ENCODE data around the gene SNX18. TPM values are rescaled to one million over a fixed set of nuclear protein-coding genes. Genes with fewer than 3 reads are reported as not detected.

The SNX18 gene
- total and polyA plus RNA-seq, 7 donors, result 3.9 to 13.0 (median 9.1) TPM

- Histone ChIP-seq H3K4me1 (peaks cover 13% of the 10 kb centered on the region), H3K9me3 (no peaks in the 10 kb centered on the region), H3K27ac (no peak overlapping the region), H3K36me3 (ENCODE audit: insufficient read depth in 1 of 2, low read depth in 1 of 2) (no peaks in the 10 kb centered on the region), H3K4me3 (no peak overlapping the region), H3K27me3 (ENCODE audit: insufficient read depth in 3 of 3, low read length in 2 of 3) (no peaks in the 10 kb centered on the region)
- no peak for TF ChIP-seq CTCF (IDR thresholded peaks at IDR 0.05)
- DNase-seq, result no peak
- 63 to 67% (median 65%) methylated on average over 3 of the region's 3 CpGs for whole genome bisulfite sequencing, 3 donors
- intact Hi-C loops (cut with DNase I), result no loop called here
- no peak for ATAC-seq
Measured at GRCh38 chr5:54471398-54471797, 46.2 kb upstream of the SNX18 start.

GRCh38 chr5:54476682-54477081 is 40.9 kb upstream of the SNX18 start:
- 69 to 80% (median 72%) methylated on average over 2 of the region's 2 CpGs for WGBS, 3 donors
- Histone ChIP-seq H3K36me3 (ENCODE audit: insufficient read depth in 1 of 2, low read depth in 1 of 2) (no peaks in the 10 kb centered on the region), H3K4me1 (no peaks in the 10 kb centered on the region), H3K27me3 (ENCODE audit: insufficient read depth in 3 of 3, low read length in 2 of 3) (no peaks in the 10 kb centered on the region), H3K9me3 (no peaks in the 10 kb centered on the region), H3K27ac (no peak overlapping the region), H3K4me3 (no peak overlapping the region)
- intact Hi-C loops (cut with DNase I), result no loop called here
- DNase-seq (no peak), ATAC-seq (no peak)
- no peak for TF ChIP-seq CTCF (IDR thresholded peaks at IDR 0.05)

- DNase-seq, result no peak
- intact Hi-C loops (cut with DNase I), result no loop called here
- 86 to 93% (median 90%) methylated on average over 1 of the region's 1 CpG for WGBS, 3 donors
Measured at GRCh38 chr5:54477941-54478478, 39.5 kb upstream of the SNX18 start.

GRCh38 chr5:54480296-54480695 is 37.3 kb upstream of the SNX18 start:
- H3K4me3 ChIP-seq, result no peak overlapping the region
- peaks cover 16% of the 10 kb centered on the region for H3K4me1 ChIP-seq
- H3K27me3 ChIP-seq (ENCODE audit: insufficient read depth in 3 of 3, low read length in 2 of 3), result no peaks in the 10 kb centered on the region
- H3K9me3 ChIP-seq, result no peaks in the 10 kb centered on the region
- intact Hi-C loops (cut with DNase I), result loop anchor here (5.0 to 10.0 kb wide), 2 partner anchors 168 to 225 kb away; partner anchors contain the start of gene ARL15 (in 1 of the 2)
- ATAC-seq (peak in 1 of 4 donors; percentile 30), DNase-seq (no peak)
- no peaks in the 10 kb centered on the region for H3K36me3 ChIP-seq (ENCODE audit: insufficient read depth in 1 of 2, low read depth in 1 of 2)
- TF ChIP-seq CTCF (IDR thresholded peaks at IDR 0.05), result no peak
- no peak overlapping the region for H3K27ac ChIP-seq

More at GRCh38 chr5:54477941-54478478, 39.5 kb upstream of the SNX18 start:
- TF ChIP-seq CTCF (IDR thresholded peaks at IDR 0.05), result no peak
- Histone ChIP-seq H3K4me3 (no peak overlapping the region), H3K9me3 (no peaks in the 10 kb centered on the region), H3K27ac (no peak overlapping the region), H3K4me1 (no peaks in the 10 kb centered on the region), H3K36me3 (ENCODE audit: insufficient read depth in 1 of 2, low read depth in 1 of 2) (no peaks in the 10 kb centered on the region), H3K27me3 (ENCODE audit: insufficient read depth in 3 of 3, low read length in 2 of 3) (no peaks in the 10 kb centered on the region)
- no peak for ATAC-seq
